Lung (tissue), 12 donors: ENCODE data around the gene PDAP1. TPM values are rescaled to one million over a fixed set of nuclear protein-coding genes. Genes with fewer than 3 reads are reported as not detected.

ENCODE experiments used
- ATAC-seq: fragments of 200-7000 bp; cut with Tn5 transposase; one replicate; pipeline ENCODE4 v1.9.1; 2020; ENCODE audit warnings: moderate number of reproducible peaks; ENCODE audit not compliant: insufficient read depth, low FRiP score
- DNase-seq, 3 donors: peaks; one replicate each; pipeline ENCODE4 v3.0.0-alpha.2; 2013 to 2017
- H3K27ac ChIP-seq, 2 donors: one replicate each; pipeline ENCODE4 v1.5.1; 2013; ENCODE audit warnings: mild to moderate bottlenecking in 2 of 2, moderate library complexity in 2 of 2, control low read depth in 1 of 2, inconsistent platforms in 1 of 2, low read depth in 1 of 2, low read length in 1 of 2
- H3K27me3 ChIP-seq, 3 donors: one replicate each; pipeline ENCODE4 v1.5.1; 2013; ENCODE audit warnings: low read length in 2 of 3; ENCODE audit not compliant: control insufficient read depth in 3 of 3, insufficient read depth in 3 of 3
- H3K36me3 ChIP-seq, 4 donors: one replicate each; pipeline ENCODE4 v1.5.1; 2013; ENCODE audit warnings: low read length in 4 of 4, mild to moderate bottlenecking in 1 of 4, moderate library complexity in 1 of 4; ENCODE audit not compliant: control insufficient read depth in 4 of 4, insufficient read depth in 4 of 4
- H3K4me1 ChIP-seq, 5 donors: one replicate each; pipeline ENCODE4 v1.5.1; 2013; ENCODE audit warnings: low read length in 5 of 5, mild to moderate bottlenecking in 2 of 5, moderate library complexity in 1 of 5; ENCODE audit not compliant: control insufficient read depth in 5 of 5, insufficient read depth in 5 of 5
- H3K4me3 ChIP-seq: one replicate; pipeline ENCODE4 v1.5.1; 2013; ENCODE audit warnings: mild to moderate bottlenecking, control low read depth, moderate library complexity
- H3K9ac ChIP-seq, 2 donors: one replicate each; pipeline ENCODE4 v1.5.1; 2013; ENCODE audit warnings: low read length in 2 of 2, control low read depth in 1 of 2; ENCODE audit not compliant: insufficient read depth in 1 of 2
- H3K9me3 ChIP-seq, 4 donors: one replicate each; pipeline ENCODE4 v1.5.1; 2013; ENCODE audit warnings: low read length in 3 of 4, mild to moderate bottlenecking in 1 of 4, moderate library complexity in 1 of 4; ENCODE audit not compliant: control insufficient read depth in 4 of 4, insufficient read depth in 3 of 4
- CTCF ChIP-seq: IDR thresholded peaks from 2 replicates; pipeline ENCODE4 v1.5.1; 2012; ENCODE audit warnings: mild to moderate bottlenecking; ENCODE audit errors: control extremely low read depth, extremely low read depth
- WGBS, 2 donors: extraction: QIAGEN DNeasy Blood & Tissue Kit; methylation state at CpG; one replicate each; pipeline ENCODE4 v1.1.7; 2013; 5-methylcytosine and 5-hydroxymethylcytosine counted together
- polyA plus RNA-seq, 2 donors: library from polyadenylated mRNA; stranded (reverse); fragments of 200-250 nt; gene quantifications; one replicate each; pipeline ENCODE4 v1.2.1, GENCODE V29; 2013
- total RNA-seq, 2 donors: library from RNA; depleted of rRNA in 1 of 2; stranded (reverse); fragments of >200 nt in 1 of 2; gene quantifications; one replicate each; pipeline ENCODE4 v1.2.1, GENCODE V29; 2014 to 2021
- donor health status: control.
- donor health status: control.
- donor health status: Bipolar disorder and iron deficiency.
- donor health status: healthy.
- donor health status: DM: yes; HTN: yes; CAD: no.

Gene PDAP1
- total and polyA plus RNA-seq, 4 donors: 20.5 to 191 (median 113) TPM

GRCh38 chr7:99429756-99430155 is 21.4 kb upstream of the PDAP1 start:
- no peak for ATAC-seq
- no peaks in the 10 kb centered on the region for H3K9me3 ChIP-seq
- 94 to 96% methylated on average over 8 of the region's 8 CpGs for WGBS, 2 donors
- TF ChIP-seq CTCF: no peak
- DNase-seq: no peak
- H3K4me3 ChIP-seq: no peak overlapping the region
- no peak overlapping the region for H3K27ac ChIP-seq
- no peaks in the 10 kb centered on the region for H3K27me3 ChIP-seq
- H3K9ac ChIP-seq: no peak overlapping the region
- peaks cover 0 to 3% (median 0%) of the 10 kb centered on the region in 5 donors for H3K4me1 ChIP-seq
- H3K36me3 ChIP-seq: peaks cover 14 to 51% (median 15%) of the 10 kb centered on the region in 4 donors

GRCh38 chr7:99428972-99429566 is 20.7 kb upstream of the PDAP1 start:
- TF ChIP-seq CTCF: no peak
- Histone ChIP-seq H3K27me3 (no peaks in the 10 kb centered on the region), H3K27ac (no peak overlapping the region), H3K9me3 (no peaks in the 10 kb centered on the region), H3K4me3 (no peak overlapping the region), H3K36me3 (peaks cover 11 to 55% (median 20%) of the 10 kb centered on the region in 4 donors), H3K9ac (no peak overlapping the region), H3K4me1 (peaks cover 0 to 3% (median 0%) of the 10 kb centered on the region in 5 donors)
- ATAC-seq (no peak), DNase-seq (no peak)
- 87 to 88% methylated on average over 10 of the region's 10 CpGs for WGBS, 2 donors

DNA sequence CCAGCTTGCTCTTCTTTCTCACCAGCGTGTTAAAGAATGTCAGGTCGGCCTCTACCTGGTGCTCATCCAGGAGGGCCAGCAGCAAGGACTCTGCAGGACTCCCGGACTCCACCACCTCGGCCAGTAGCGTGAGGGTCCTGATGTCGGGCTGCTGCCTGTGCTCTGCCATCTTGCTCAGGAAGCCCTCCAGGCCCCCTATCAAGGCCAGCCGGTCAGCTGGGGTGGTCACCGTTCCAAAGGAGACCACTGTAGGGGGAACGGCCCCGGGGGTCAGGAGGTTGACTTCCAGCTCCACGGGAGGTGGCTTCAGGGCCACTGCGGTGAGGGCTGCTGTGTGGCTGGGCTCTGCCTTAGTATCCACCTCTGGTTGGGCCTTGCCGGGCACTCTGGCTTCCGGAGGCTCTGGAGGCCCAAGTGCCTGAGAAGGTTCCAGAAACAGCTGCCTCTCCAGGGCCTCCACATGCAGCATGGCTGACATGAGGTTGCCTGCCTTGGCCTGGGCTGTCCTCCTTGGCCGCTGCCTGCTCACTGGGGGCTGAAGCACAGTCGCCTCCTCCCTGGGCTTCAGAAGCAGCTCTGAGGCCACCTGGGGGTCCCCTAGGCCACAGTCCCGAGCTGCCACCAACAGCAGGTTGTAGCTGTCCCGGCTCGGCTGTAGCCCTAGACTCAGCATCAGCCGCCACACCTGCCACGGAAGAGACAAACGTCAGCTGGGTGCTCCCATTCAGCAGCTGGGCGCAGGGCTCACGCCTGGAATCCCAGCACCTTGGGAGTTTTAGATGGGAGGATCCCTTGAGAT is 16.7 kb upstream of the PDAP1 start:
- Histone ChIP-seq H3K4me1 (no peaks in the 10 kb centered on the region), H3K27ac (no peak overlapping the region), H3K36me3 (peaks cover 12 to 49% (median 19%) of the 10 kb centered on the region in 4 donors), H3K27me3 (no peaks in the 10 kb centered on the region), H3K9ac (no peak overlapping the region), H3K4me3 (no peak overlapping the region), H3K9me3 (no peaks in the 10 kb centered on the region)
- ATAC-seq: no peak
- no peak for TF ChIP-seq CTCF
- no peak for DNase-seq
- WGBS, 2 donors: 93 to 95% methylated on average over 24 of the region's 24 CpGs
